CD4-positive, alpha-beta T cell treated with Interleukin-2 at 100 ng/mL for 4 hours (primary cell): ENCODE measurements around the gene SERPINE2.

Experiments
- DNase-seq: peaks from one replicate; pipeline ENCODE4 v3.0.0-alpha.2; 2020; ENCODE audit warnings: low spot score

The SERPINE2 gene

GRCh38 chr2:224042191-224042696, 3.2 kb upstream of the SERPINE2 start:
- no peak for DNase-seq

- DNase-seq = no peak
Measured at GRCh38 chr2:224041554-224041953, 2.5 kb upstream of the SERPINE2 start.

GRCh38 chr2:224040753-224041152, 1.7 kb upstream of the SERPINE2 start:
- DNase-seq = no peak

GRCh38 chr2:224039770-224040440, 819 bp upstream of the SERPINE2 start:
- no peak for DNase-seq

- DNase-seq = no peak
Measured at GRCh38 chr2:224038830-224039079, 331 bp downstream of the SERPINE2 start.

- peak; percentile 10 for DNase-seq
Measured at GRCh38 chr2:224038049-224038829, 847 bp downstream of the SERPINE2 start.

GRCh38 chr2:224036731-224037361, 2.2 kb downstream of the SERPINE2 start:
- no peak for DNase-seq

- no peak for DNase-seq
Measured at GRCh38 chr2:224034017-224034416, 5.1 kb downstream of the SERPINE2 start.

GRCh38 chr2:224033601-224034000, 5.5 kb downstream of the SERPINE2 start:
- no peak for DNase-seq

GRCh38 chr2:224032283-224032682, 6.8 kb downstream of the SERPINE2 start:
- DNase-seq = no peak

- no peak for DNase-seq
Measured at GRCh38 chr2:224031358-224031970, 7.6 kb downstream of the SERPINE2 start.

GRCh38 chr2:224030786-224031185, 8.3 kb downstream of the SERPINE2 start:
- DNase-seq = no peak

GRCh38 chr2:224029876-224030275, 9.2 kb downstream of the SERPINE2 start:
- no peak for DNase-seq

- DNase-seq = no peak
Measured at GRCh38 chr2:224027931-224028330, 11.2 kb downstream of the SERPINE2 start.

GRCh38 chr2:224027070-224027469, 12.0 kb downstream of the SERPINE2 start:
- DNase-seq = no peak

- DNase-seq = peak; percentile 68
Measured at GRCh38 chr2:224025874-224026273, 13.2 kb downstream of the SERPINE2 start.

GRCh38 chr2:224024270-224024669, 14.8 kb downstream of the SERPINE2 start:
- DNase-seq = no peak

- DNase-seq = no peak
Measured at GRCh38 chr2:224023188-224023587, 15.9 kb downstream of the SERPINE2 start.

- no peak for DNase-seq
Measured at GRCh38 chr2:224022486-224022885, 16.6 kb downstream of the SERPINE2 start.

GRCh38 chr2:224020523-224020922, 18.6 kb downstream of the SERPINE2 start:
- no peak for DNase-seq

- DNase-seq = no peak
Measured at GRCh38 chr2:224017957-224018356, 21.1 kb downstream of the SERPINE2 start.

GRCh38 chr2:224016963-224017362, 22.1 kb downstream of the SERPINE2 start:
- no peak for DNase-seq

GRCh38 chr2:224014336-224014735, 24.8 kb downstream of the SERPINE2 start:
- no peak for DNase-seq
